Breast epithelium (tissue), 4 donors: ENCODE measurements around the gene CUBN. TPM values are rescaled to one million over a fixed set of nuclear protein-coding genes. Genes with fewer than 3 reads are reported as not detected.

Experiments used
- DNase-seq, 2 donors: peaks; one replicate each; pipeline ENCODE4 v3.0.0-alpha.2; 2019; ENCODE audit warnings: low spot score in 2 of 2
- H3K27ac ChIP-seq, 2 donors: fragments of 200-600 bp; sonication (generic) in 1 of 2; one replicate each; pipeline ENCODE4 v1.5.1; 2016 to 2019; ENCODE audit warnings: mild to moderate bottlenecking in 1 of 2
- H3K27me3 ChIP-seq, 2 donors: fragments of 200-600 bp; sonication (generic) in 1 of 2; one replicate each; pipeline versions ENCODE4 v1.5.1 to v1.6.0; 2017 to 2019; ENCODE audit warnings: control low read depth in 1 of 2, mild to moderate bottlenecking in 1 of 2
- H3K36me3 ChIP-seq: fragments of 200-600 bp; one replicate; pipeline ENCODE4 v1.5.1; 2019
- H3K4me1 ChIP-seq, 2 donors: fragments of 200-600 bp; sonication (generic); one replicate each; pipeline ENCODE4 v1.5.1; 2016 to 2019; ENCODE audit warnings: control low read depth in 1 of 2
- H3K4me3 ChIP-seq, 3 donors: fragments of 200-600 bp; sonication (generic); 1 replicate in 2 of 3; 2 replicates in 1 of 3; pipeline ENCODE4 v1.5.1; 2016 to 2019; ENCODE audit warnings: mild to moderate bottlenecking in 3 of 3, moderate library complexity in 2 of 3
- H3K9me3 ChIP-seq, 2 donors: fragments of 200-600 bp; sonication (generic) in 1 of 2; one replicate each; pipeline ENCODE4 v1.5.1; 2016 to 2019; ENCODE audit warnings: control low read depth in 1 of 2
- POLR2A ChIP-seq: fragments of 450-650 bp; IDR thresholded peaks from one replicate; pipeline ENCODE4 v1.6.1; 2016; ENCODE audit warnings: antibody characterized with exemption, mild to moderate bottlenecking, moderate library complexity
- POLR2AphosphoS5 ChIP-seq, 3 donors: sonication (generic); formaldehyde crosslinking; IDR thresholded peaks; one replicate each; pipeline ENCODE4 v1.6.1; 2017; ENCODE audit warnings: antibody characterized with exemption in 3 of 3
- intact Hi-C: fragments of 100-400 bp; cut with DNase I; formaldehyde crosslinking; loops from one replicate; pipeline ENCODE4 v1.15.1; 2023; ENCODE audit warnings: low total_unique reads
- total RNA-seq, 3 donors: library from RNA; depleted of rRNA; stranded (reverse); fragments of >200 nt; gene quantifications; one replicate each; pipeline ENCODE4 v1.1.0, GENCODE V29; 2016
- TF ChIP-seq, protein P1 (sequence below), 3 donors: fragments of 450-650 bp; IDR thresholded peaks; one replicate each; pipeline ENCODE4 v1.5.1; 2016 to 2017; ENCODE audit warnings: antibody characterized with exemption in 3 of 3, mild to moderate bottlenecking in 3 of 3, moderate library complexity in 3 of 3

The CUBN gene
- total RNA-seq, 3 donors from 2014 or later = 1.6 to 5.7 (median 5.0) TPM

DNA sequence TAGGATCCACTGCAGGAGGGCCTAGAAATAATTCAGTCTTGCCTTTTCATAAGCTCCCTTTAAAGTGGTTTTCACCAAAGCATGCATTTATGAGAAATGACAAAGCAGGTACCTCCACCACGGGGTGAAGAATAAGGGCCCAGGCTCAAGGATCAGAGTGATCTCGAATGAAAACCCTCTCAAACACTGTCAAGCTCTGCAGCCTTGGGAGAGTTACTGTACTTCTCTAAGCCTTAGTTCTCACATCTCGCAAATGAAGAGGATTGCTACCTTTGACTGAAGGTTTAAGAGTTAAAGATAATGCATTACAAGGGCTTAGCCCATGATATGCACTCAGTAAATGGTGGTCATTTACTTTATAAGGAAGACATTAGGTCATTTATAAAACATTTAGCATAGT is 81.7 kb downstream of the CUBN start:
- H3K9me3 ChIP-seq = no peaks in the 10 kb centered on the region
- intact Hi-C loops = no loop called here
- TF ChIP-seq, protein P1, sequence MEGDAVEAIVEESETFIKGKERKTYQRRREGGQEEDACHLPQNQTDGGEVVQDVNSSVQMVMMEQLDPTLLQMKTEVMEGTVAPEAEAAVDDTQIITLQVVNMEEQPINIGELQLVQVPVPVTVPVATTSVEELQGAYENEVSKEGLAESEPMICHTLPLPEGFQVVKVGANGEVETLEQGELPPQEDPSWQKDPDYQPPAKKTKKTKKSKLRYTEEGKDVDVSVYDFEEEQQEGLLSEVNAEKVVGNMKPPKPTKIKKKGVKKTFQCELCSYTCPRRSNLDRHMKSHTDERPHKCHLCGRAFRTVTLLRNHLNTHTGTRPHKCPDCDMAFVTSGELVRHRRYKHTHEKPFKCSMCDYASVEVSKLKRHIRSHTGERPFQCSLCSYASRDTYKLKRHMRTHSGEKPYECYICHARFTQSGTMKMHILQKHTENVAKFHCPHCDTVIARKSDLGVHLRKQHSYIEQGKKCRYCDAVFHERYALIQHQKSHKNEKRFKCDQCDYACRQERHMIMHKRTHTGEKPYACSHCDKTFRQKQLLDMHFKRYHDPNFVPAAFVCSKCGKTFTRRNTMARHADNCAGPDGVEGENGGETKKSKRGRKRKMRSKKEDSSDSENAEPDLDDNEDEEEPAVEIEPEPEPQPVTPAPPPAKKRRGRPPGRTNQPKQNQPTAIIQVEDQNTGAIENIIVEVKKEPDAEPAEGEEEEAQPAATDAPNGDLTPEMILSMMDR (IDR thresholded peaks at IDR 0.05) = no peak
- TF ChIP-seq POLR2A (no peak), POLR2AphosphoS5 (IDR thresholded peaks at IDR 0.05) (no peak)

DNA sequence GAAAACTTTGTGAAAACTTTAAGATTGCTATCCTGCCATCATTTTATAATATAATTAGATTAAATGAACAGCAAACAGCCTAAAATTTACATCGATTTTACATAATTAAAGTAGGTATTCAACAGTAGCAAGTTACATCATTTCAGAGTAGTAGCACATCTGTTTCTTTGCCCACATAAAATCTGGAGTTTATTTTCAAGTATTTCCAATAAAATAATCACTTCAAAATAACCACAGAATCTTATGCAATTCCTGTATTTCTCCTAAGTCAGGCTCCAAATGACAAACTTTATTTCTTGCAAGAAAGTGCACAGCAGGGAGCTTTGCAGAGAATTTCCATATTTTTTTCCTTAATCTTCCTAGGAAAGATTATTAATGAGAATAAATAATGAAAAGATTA is 82.6 kb downstream of the CUBN start:
- no peaks in the 10 kb centered on the region for H3K9me3 ChIP-seq
- H3K36me3 ChIP-seq = no peaks in the 10 kb centered on the region
- no peaks in the 10 kb centered on the region for H3K27me3 ChIP-seq
- H3K27ac ChIP-seq = no peak overlapping the region
- TF ChIP-seq, protein P1 (IDR thresholded peaks at IDR 0.05) = no peak
- TF ChIP-seq POLR2AphosphoS5 (IDR thresholded peaks at IDR 0.05) = no peak
- no peak for TF ChIP-seq POLR2A
- no peak overlapping the region for H3K4me3 ChIP-seq
- DNase-seq = no peak
- no peaks in the 10 kb centered on the region for H3K4me1 ChIP-seq
- intact Hi-C loops = no loop called here

More for the DNA sequence above, 81.7 kb downstream of the CUBN start:
- H3K4me1 ChIP-seq = no peaks in the 10 kb centered on the region
- no peaks in the 10 kb centered on the region for H3K36me3 ChIP-seq
- H3K27ac ChIP-seq = no peak overlapping the region
- H3K4me3 ChIP-seq = no peak overlapping the region
- DNase-seq = no peak
- no peaks in the 10 kb centered on the region for H3K27me3 ChIP-seq

DNA sequence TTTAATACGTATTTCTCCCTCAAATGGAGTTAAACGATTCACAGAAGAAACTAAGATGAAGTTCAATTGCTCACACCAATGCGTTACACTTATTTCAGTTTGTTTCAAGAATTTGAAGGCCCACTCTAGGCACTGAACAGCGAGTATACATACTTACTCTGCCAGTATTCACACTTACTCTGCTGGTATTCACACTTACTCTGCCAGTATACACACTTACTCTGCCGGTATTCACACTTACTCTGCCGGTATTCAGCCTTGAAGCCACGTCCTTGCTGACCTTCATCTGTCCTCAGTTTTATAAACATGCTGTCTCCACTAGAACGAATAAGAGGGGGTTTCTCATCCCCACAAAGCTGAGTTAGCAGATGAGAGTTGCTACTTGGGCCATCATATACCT is 86.0 kb downstream of the CUBN start:
- Histone ChIP-seq H3K27ac (no peak overlapping the region), H3K36me3 (no peaks in the 10 kb centered on the region), H3K9me3 (no peaks in the 10 kb centered on the region), H3K4me3 (no peak overlapping the region), H3K4me1 (no peaks in the 10 kb centered on the region), H3K27me3 (no peaks in the 10 kb centered on the region)
- no peak for TF ChIP-seq POLR2A
- TF ChIP-seq, protein P1 (IDR thresholded peaks at IDR 0.05) = no peak
- TF ChIP-seq POLR2AphosphoS5 (IDR thresholded peaks at IDR 0.05) = no peak
- no peak for DNase-seq
- intact Hi-C loops = no loop called here

DNA sequence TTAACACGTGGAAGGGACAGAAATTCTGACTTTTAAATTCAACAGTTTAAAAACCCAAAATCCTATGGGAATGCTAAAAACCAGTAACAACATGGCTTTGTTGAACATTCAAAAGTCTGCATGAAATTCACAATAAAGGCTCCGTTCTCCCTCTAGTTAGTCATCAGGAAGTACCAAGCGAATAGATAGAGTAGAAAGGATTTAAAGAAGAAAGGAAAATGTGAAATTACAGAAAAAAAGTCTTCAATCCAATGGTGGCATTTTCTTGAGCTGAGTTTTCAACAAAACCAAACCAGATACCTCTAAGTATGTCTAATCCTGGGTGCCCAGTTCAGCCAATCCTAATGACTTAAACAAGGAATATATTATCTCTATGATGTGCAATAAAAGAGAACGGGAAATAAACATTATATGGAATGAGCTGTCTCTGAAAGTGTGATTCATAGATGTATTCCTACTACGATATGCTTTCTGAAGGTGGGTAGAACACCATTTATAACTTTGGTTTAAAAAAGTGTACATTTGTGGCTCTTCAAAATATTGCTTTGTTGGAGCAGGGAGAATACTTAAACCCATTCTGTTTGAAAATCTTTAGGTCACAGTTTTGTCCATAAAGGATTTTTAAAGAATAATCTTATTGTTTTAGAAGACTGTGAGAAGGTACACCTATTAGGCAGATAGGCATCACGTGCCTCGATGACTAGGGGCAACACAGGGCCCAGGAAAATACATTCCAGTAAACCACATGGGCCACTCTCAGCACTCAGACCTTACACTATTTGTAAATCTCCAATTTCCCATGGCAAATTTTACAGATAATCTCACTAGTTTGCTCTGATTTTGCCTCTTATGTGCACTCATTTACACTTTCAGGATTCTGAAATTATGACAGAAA is 87.7 kb downstream of the CUBN start:
- Histone ChIP-seq H3K4me3 (no peak overlapping the region), H3K4me1 (no peaks in the 10 kb centered on the region), H3K27me3 (no peaks in the 10 kb centered on the region), H3K9me3 (no peaks in the 10 kb centered on the region), H3K27ac (no peak overlapping the region), H3K36me3 (no peaks in the 10 kb centered on the region)
- no peak for DNase-seq
- TF ChIP-seq POLR2AphosphoS5 (IDR thresholded peaks at IDR 0.05) (no peak), POLR2A (no peak)
- TF ChIP-seq, protein P1 (IDR thresholded peaks at IDR 0.05) = no peak
- intact Hi-C loops = no loop called here

DNA sequence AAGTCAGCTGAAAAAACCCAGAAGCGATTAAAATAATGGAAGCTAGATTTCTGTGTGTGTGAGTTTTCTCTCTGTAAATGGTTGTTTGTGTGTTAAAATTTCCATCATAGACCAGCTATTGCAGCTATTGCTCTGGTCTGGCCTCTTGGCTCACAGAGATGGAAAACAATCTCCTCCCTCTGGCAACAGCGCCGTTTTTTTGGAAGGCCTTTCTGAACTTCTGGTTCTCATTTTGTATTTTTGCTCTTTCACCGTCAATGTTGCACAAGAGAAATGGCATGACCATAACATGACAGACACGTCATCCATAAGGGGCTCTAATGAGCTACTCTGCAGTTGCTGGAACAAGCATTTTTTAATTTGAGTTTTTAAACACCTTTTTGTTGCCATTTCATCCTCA is 91.0 kb downstream of the CUBN start:
- DNase-seq = no peak
- H3K4me1 ChIP-seq = no peaks in the 10 kb centered on the region
- no peaks in the 10 kb centered on the region for H3K36me3 ChIP-seq
- peak overlapping the region in 1 of 3 donors; percentile 15 for H3K4me3 ChIP-seq
- no peaks in the 10 kb centered on the region for H3K9me3 ChIP-seq
- TF ChIP-seq POLR2AphosphoS5 (IDR thresholded peaks at IDR 0.05) (peak in 2 of 3 donors; percentile 58 to 81), POLR2A (no peak)
- TF ChIP-seq, protein P1 (IDR thresholded peaks at IDR 0.05) = no peak
- peak overlapping the region; percentile 64 to 90 for H3K27ac ChIP-seq
- no peaks in the 10 kb centered on the region for H3K27me3 ChIP-seq
- intact Hi-C loops = no loop called here
